GM21381 (cell line): Measurements from ENCODE around the gene C2orf66.

Source experiments
- ATAC-seq: cut with Tn5 transposase; IDR thresholded peaks from one replicate; pipeline ENCODE4 v1.9.1; 2021; ENCODE audit warnings: mild to moderate bottlenecking, moderate library complexity; ENCODE audit not compliant: unreplicated experiment

The C2orf66 gene

GRCh38 chr2:196767101-196767500, 42.1 kb downstream of the C2orf66 start:
- ATAC-seq: no peak

DNA sequence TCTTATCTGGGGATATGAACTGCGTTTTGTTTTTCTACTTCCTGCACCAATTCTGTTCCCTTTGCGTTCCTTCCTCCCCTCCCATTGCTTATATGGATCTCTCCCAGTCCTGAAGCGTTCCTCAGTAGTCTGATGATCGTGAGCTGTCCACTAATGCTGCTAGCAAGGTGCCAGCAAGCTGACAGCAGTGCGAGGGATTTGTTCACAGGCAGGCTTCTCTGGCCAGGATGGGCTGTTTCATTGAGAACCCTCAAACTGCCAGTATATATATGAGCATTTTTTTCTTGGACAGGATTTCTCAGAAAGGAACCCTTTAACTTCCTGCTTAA, 49.8 kb downstream of the C2orf66 start:
- ATAC-seq: no peak

GRCh38 chr2:196758474-196759377, 50.4 kb downstream of the C2orf66 start:
- no peak for ATAC-seq
